Breast epithelium (tissue), 3 donors: ENCODE data around the gene IL25.

Source experiments
- POLR2A ChIP-seq: fragments of 450-650 bp; IDR thresholded peaks from one replicate; pipeline ENCODE4 v1.6.1; 2016; ENCODE audit warnings: antibody characterized with exemption, mild to moderate bottlenecking, moderate library complexity
- POLR2AphosphoS5 ChIP-seq, 3 donors: sonication (generic); formaldehyde crosslinking; IDR thresholded peaks; one replicate each; pipeline ENCODE4 v1.6.1; 2017; ENCODE audit warnings: antibody characterized with exemption in 3 of 3
- TF ChIP-seq, protein P1 (sequence below), 3 donors: fragments of 450-650 bp; IDR thresholded peaks; one replicate each; pipeline ENCODE4 v1.5.1; 2016 to 2017; ENCODE audit warnings: antibody characterized with exemption in 3 of 3, mild to moderate bottlenecking in 3 of 3, moderate library complexity in 3 of 3

DNA sequence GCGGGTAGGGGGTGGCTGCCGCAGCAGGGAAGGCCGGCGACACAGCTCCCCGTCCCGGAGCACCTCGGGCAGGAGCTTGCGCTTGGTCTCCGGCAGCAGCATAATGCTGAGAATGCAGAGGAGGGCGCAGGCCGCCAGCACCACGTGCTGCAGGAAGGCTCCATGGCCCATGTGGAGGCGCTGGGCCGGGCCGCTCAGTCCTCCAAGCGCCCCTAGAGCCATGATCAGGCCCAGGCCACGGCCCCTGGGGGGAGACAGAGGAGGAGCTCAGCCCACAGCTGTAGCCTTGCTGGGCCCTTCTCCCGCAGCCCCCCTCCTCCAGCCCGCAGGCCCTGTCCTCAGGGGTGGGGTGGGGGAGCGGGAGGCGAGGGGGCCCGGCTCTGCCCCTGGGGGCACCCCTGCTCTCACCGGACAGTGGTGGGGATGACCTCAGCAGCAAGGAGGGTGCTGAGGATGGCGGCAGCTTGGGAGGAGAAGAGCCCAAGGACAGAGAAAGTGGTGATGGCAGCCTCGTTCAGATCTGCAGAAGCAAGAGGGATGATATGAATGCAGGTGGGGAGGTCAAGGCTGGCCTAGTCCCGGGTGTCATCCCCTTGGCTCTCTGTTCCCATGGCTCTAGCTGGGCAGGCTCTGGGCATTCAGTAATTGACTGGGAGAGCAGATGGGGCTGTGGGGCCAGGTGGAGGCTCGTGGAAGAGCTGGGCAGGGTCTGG lies 25.8 kb upstream of the IL25 start:
- TF ChIP-seq, protein P1, sequence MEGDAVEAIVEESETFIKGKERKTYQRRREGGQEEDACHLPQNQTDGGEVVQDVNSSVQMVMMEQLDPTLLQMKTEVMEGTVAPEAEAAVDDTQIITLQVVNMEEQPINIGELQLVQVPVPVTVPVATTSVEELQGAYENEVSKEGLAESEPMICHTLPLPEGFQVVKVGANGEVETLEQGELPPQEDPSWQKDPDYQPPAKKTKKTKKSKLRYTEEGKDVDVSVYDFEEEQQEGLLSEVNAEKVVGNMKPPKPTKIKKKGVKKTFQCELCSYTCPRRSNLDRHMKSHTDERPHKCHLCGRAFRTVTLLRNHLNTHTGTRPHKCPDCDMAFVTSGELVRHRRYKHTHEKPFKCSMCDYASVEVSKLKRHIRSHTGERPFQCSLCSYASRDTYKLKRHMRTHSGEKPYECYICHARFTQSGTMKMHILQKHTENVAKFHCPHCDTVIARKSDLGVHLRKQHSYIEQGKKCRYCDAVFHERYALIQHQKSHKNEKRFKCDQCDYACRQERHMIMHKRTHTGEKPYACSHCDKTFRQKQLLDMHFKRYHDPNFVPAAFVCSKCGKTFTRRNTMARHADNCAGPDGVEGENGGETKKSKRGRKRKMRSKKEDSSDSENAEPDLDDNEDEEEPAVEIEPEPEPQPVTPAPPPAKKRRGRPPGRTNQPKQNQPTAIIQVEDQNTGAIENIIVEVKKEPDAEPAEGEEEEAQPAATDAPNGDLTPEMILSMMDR (IDR thresholded peaks at IDR 0.05) = no peak
- TF ChIP-seq POLR2AphosphoS5 (IDR thresholded peaks at IDR 0.05) = no peak
- TF ChIP-seq POLR2A = no peak
